ENCODE results near the gene WNT3A.

Gene WNT3A

GRCh38 chr1:228073061-228073856 is 66.5 kb downstream of the WNT3A start:
- H3K4me3 Mint-ChIP-seq: no peak overlapping the region
- peaks cover 5% of the 10 kb centered on the region for H3K36me3 Mint-ChIP-seq (ENCODE audit: insufficient read depth)
- DNase-seq: no peak
- no peaks in the 10 kb centered on the region for H3K9me3 Mint-ChIP-seq
- H3K27ac Mint-ChIP-seq: peak overlapping the region in 1 of 2 donors; percentile 54
- no peak for ATAC-seq (replicated peaks)
- peaks cover 15 to 23% of the 10 kb centered on the region in 2 donors for H3K4me1 Mint-ChIP-seq (ENCODE audit: low read depth in 2 of 2)
- no peaks in the 10 kb centered on the region for H3K27me3 Mint-ChIP-seq

- no peak for ATAC-seq (replicated peaks)
- Mint-ChIP-seq H3K9me3 (no peaks in the 10 kb centered on the region), H3K36me3 (ENCODE audit: insufficient read depth) (peaks cover 5% of the 10 kb centered on the region), H3K27ac (no peak overlapping the region), H3K4me3 (no peak overlapping the region), H3K27me3 (no peaks in the 10 kb centered on the region), H3K4me1 (ENCODE audit: low read depth in 2 of 2) (peaks cover 18 to 23% of the 10 kb centered on the region in 2 donors)
- no peak for DNase-seq
Observed at GRCh38 chr1:228073857-228074545, 67.2 kb downstream of the WNT3A start.

GRCh38 chr1:228074954-228075730 is 68.3 kb downstream of the WNT3A start:
- Mint-ChIP-seq H3K36me3 (ENCODE audit: insufficient read depth) (peaks cover 5% of the 10 kb centered on the region), H3K9me3 (no peaks in the 10 kb centered on the region), H3K27ac (no peak overlapping the region), H3K4me3 (no peak overlapping the region), H3K4me1 (ENCODE audit: low read depth in 2 of 2) (peaks cover 22 to 23% of the 10 kb centered on the region in 2 donors), H3K27me3 (no peaks in the 10 kb centered on the region)
- ATAC-seq (replicated peaks): no peak
- DNase-seq: no peak

GRCh38 chr1:228075801-228076271 is 69.0 kb downstream of the WNT3A start:
- Mint-ChIP-seq H3K27me3 (no peaks in the 10 kb centered on the region), H3K4me1 (ENCODE audit: low read depth in 2 of 2) (peaks cover 23 to 24% of the 10 kb centered on the region in 2 donors), H3K4me3 (no peak overlapping the region), H3K27ac (no peak overlapping the region), H3K9me3 (no peaks in the 10 kb centered on the region), H3K36me3 (ENCODE audit: insufficient read depth) (peaks cover 5% of the 10 kb centered on the region)
- DNase-seq (no peak), ATAC-seq (replicated peaks) (no peak)

- Mint-ChIP-seq H3K9me3 (no peaks in the 10 kb centered on the region), H3K36me3 (ENCODE audit: insufficient read depth) (peaks cover 5% of the 10 kb centered on the region), H3K4me3 (no peak overlapping the region), H3K4me1 (ENCODE audit: low read depth in 2 of 2) (peaks cover 29 to 30% of the 10 kb centered on the region in 2 donors), H3K27ac (peak overlapping the region; percentile 77 to 83), H3K27me3 (no peaks in the 10 kb centered on the region)
- DNase-seq: no peak
- ATAC-seq (replicated peaks): no peak
Observed at GRCh38 chr1:228076796-228077430, 70.1 kb downstream of the WNT3A start.

GRCh38 chr1:228077565-228078330 is 71.0 kb downstream of the WNT3A start:
- ATAC-seq (replicated peaks) (no peak), DNase-seq (no peak)
- Mint-ChIP-seq H3K27ac (peak overlapping the region; percentile 77 to 83), H3K36me3 (ENCODE audit: insufficient read depth) (peaks cover 9% of the 10 kb centered on the region), H3K4me1 (ENCODE audit: low read depth in 2 of 2) (peaks cover 25 to 30% of the 10 kb centered on the region in 2 donors), H3K27me3 (no peaks in the 10 kb centered on the region), H3K4me3 (no peak overlapping the region), H3K9me3 (no peaks in the 10 kb centered on the region)

GRCh38 chr1:228079013-228079412 is 72.2 kb downstream of the WNT3A start:
- H3K4me1 Mint-ChIP-seq (ENCODE audit: low read depth in 2 of 2): peaks cover 21 to 31% of the 10 kb centered on the region in 2 donors
- H3K36me3 Mint-ChIP-seq (ENCODE audit: insufficient read depth): peaks cover 16% of the 10 kb centered on the region
- H3K4me3 Mint-ChIP-seq: no peak overlapping the region
- H3K9me3 Mint-ChIP-seq: no peaks in the 10 kb centered on the region
- DNase-seq: no peak
- no peak overlapping the region for H3K27ac Mint-ChIP-seq
- no peak for ATAC-seq (replicated peaks)
- no peaks in the 10 kb centered on the region for H3K27me3 Mint-ChIP-seq

GRCh38 chr1:228079601-228080263 is 72.9 kb downstream of the WNT3A start:
- ATAC-seq (replicated peaks) (no peak), DNase-seq (no peak)
- Mint-ChIP-seq H3K9me3 (no peaks in the 10 kb centered on the region), H3K27ac (no peak overlapping the region), H3K4me3 (no peak overlapping the region), H3K36me3 (ENCODE audit: insufficient read depth) (peaks cover 22% of the 10 kb centered on the region), H3K27me3 (no peaks in the 10 kb centered on the region), H3K4me1 (ENCODE audit: low read depth in 2 of 2) (peaks cover 25 to 35% of the 10 kb centered on the region in 2 donors)

- Mint-ChIP-seq H3K27ac (peak overlapping the region; percentile 96 to 98), H3K36me3 (ENCODE audit: insufficient read depth) (peaks cover 29% of the 10 kb centered on the region), H3K4me1 (ENCODE audit: low read depth in 2 of 2) (peaks cover 39 to 47% of the 10 kb centered on the region in 2 donors), H3K9me3 (no peaks in the 10 kb centered on the region), H3K4me3 (peak overlapping the region; percentile 91 to 94), H3K27me3 (no peaks in the 10 kb centered on the region)
- ATAC-seq (replicated peaks) (no peak), DNase-seq (no peak)
Observed at GRCh38 chr1:228081144-228081543, 74.3 kb downstream of the WNT3A start.

GRCh38 chr1:228081578-228082213 is 74.9 kb downstream of the WNT3A start:
- ATAC-seq (replicated peaks) (peak; percentile 9), DNase-seq (no peak)
- Mint-ChIP-seq H3K27ac (peak overlapping the region; percentile 96 to 98), H3K27me3 (no peaks in the 10 kb centered on the region), H3K4me3 (peak overlapping the region; percentile 91 to 94), H3K4me1 (ENCODE audit: low read depth in 2 of 2) (peaks cover 43 to 53% of the 10 kb centered on the region in 2 donors), H3K9me3 (no peaks in the 10 kb centered on the region), H3K36me3 (ENCODE audit: insufficient read depth) (peaks cover 34% of the 10 kb centered on the region)

- H3K27ac Mint-ChIP-seq: peak within 1 kb of the TSS; percentile 96 to 98
- peak within 1 kb of the TSS; percentile 91 to 94 for H3K4me3 Mint-ChIP-seq
- H3K4me1 Mint-ChIP-seq (ENCODE audit: low read depth in 2 of 2): peaks cover 46 to 58% of the 10 kb centered on the region in 2 donors
- H3K27me3 Mint-ChIP-seq: no peaks in the 10 kb centered on the region
- DNase-seq: peak; percentile 85 to 95 (median 93)
- H3K36me3 Mint-ChIP-seq (ENCODE audit: insufficient read depth): peaks cover 34% of the 10 kb centered on the region
- ATAC-seq (replicated peaks): peak; percentile 79
- H3K9me3 Mint-ChIP-seq: no peaks in the 10 kb centered on the region
Observed at GRCh38 chr1:228082214-228082917, 75.6 kb downstream of the WNT3A start, which contains the start of gene ARF1. ARF1 (plus strand) TSS chr1:228082708; CDS start chr1:228097115, 14,407 bp downstream.
